K562 (cell line): ENCODE results near the gene VIM. TPM values are rescaled to one million over a fixed set of nuclear protein-coding genes. Genes with fewer than 3 reads are reported as not detected.

Experiments
- ATF7 ChIP-seq: fragments of 450-650 bp; IDR thresholded peaks from 2 replicates; pipeline ENCODE4 v1.7.1; 2014; ENCODE audit warnings: mild to moderate bottlenecking, moderate library complexity
- FOS ChIP-seq: IDR thresholded peaks from 3 replicates; pipeline ENCODE4 v1.6.1; 2011; ENCODE audit not compliant: insufficient read length; ENCODE audit errors: extremely low read depth
- FUS ChIP-seq: fragments of 200-400 bp; formaldehyde crosslinking; optimal IDR thresholded peaks from 2 replicates; pipeline ENCODE3; 2017; ENCODE audit warnings: low read depth, low read length
- GABPB1 ChIP-seq: sonication (generic); formaldehyde crosslinking; IDR thresholded peaks from 2 replicates; pipeline ENCODE4 v1.8.0; 2022; ENCODE audit warnings: mild to moderate bottlenecking, missing genetic modification reagents
- GTF2E2 ChIP-seq: fragments of 200-800 bp; sonication (Bioruptor generic); IDR thresholded peaks from 2 replicates; pipeline ENCODE4 v1.6.1; 2016; ENCODE audit warnings: missing genetic modification characterization, missing compliant biosample characterization
- HDGF ChIP-seq: fragments of 450-650 bp; IDR thresholded peaks from 2 replicates; pipeline ENCODE4 v1.6.1; 2016
- HMGXB4 ChIP-seq: sonication (generic); formaldehyde crosslinking; IDR thresholded peaks from 2 replicates; pipeline ENCODE4 v1.8.1; 2023; ENCODE audit warnings: mild to moderate bottlenecking, missing genetic modification reagents
- HOMEZ ChIP-seq: fragments of 250-450 bp; sonication (Bioruptor Pico); IDR thresholded peaks from 2 replicates; pipeline ENCODE4 v1.4.0; 2020; ENCODE audit warnings: mild to moderate bottlenecking, moderate library complexity
- KHSRP ChIP-seq: fragments of 450-650 bp; IDR thresholded peaks from 2 replicates; pipeline ENCODE4 v1.6.1; 2017
- KLF16 ChIP-seq: IDR thresholded peaks from 2 replicates; pipeline ENCODE4 v1.6.1; 2016; ENCODE audit warnings: antibody characterized with exemption
- LCOR ChIP-seq: sonication (generic); formaldehyde crosslinking; IDR thresholded peaks from 2 replicates; pipeline ENCODE4 v1.8.0; 2022; ENCODE audit warnings: mild to moderate bottlenecking, missing genetic modification reagents
- LEF1 ChIP-seq: fragments of 450-650 bp; IDR thresholded peaks from 2 replicates; pipeline ENCODE4 v1.6.1; 2016; ENCODE audit warnings: mild to moderate bottlenecking
- MECOM ChIP-seq: fragments of 250-450 bp; sonication (Bioruptor Pico); IDR thresholded peaks from 2 replicates; pipeline ENCODE4 v1.8.0; 2022; ENCODE audit warnings: inconsistent platforms
- MLLT1 ChIP-seq, 2 experiments: fragments of 450-650 bp; IDR thresholded peaks; 2 replicates each; pipeline ENCODE4 v1.6.1; 2016
- NBN ChIP-seq: fragments of 450-650 bp; IDR thresholded peaks from 2 replicates; pipeline ENCODE4 v1.6.1; 2016; ENCODE audit warnings: low read depth, mild to moderate bottlenecking
- NCOR1 ChIP-seq: fragments of 450-650 bp; IDR thresholded peaks from 2 replicates; pipeline ENCODE4 v1.6.1; 2016; ENCODE audit warnings: mild to moderate bottlenecking, moderate library complexity
- NFYB ChIP-seq: IDR thresholded peaks from 2 replicates; pipeline ENCODE4 v1.6.1; 2011; ENCODE audit warnings: mild to moderate bottlenecking, moderate library complexity; ENCODE audit not compliant: insufficient read length; ENCODE audit errors: extremely low read depth
- NONO ChIP-seq, 2 experiments: fragments of 200-400 bp in 1 of 2; fragments of 450-650 bp in 1 of 2; formaldehyde crosslinking in 1 of 2; IDR thresholded peaks; 2 replicates each; pipeline ENCODE4 v1.6.1; 2017; ENCODE audit warnings: low read depth in 2 of 2, mild to moderate bottlenecking in 2 of 2, moderate library complexity in 2 of 2, low read length in 1 of 2
- PHTF2 ChIP-seq: fragments of 250-450 bp; sonication (Bioruptor Pico); IDR thresholded peaks from 2 replicates; pipeline ENCODE4 v1.5.0; 2021; ENCODE audit warnings: mild to moderate bottlenecking
- POLR2A ChIP-seq: fragments of 450-650 bp; conservative IDR thresholded peaks from 2 replicates; pipeline ENCODE4 v1.6.1; 2016
- SUPT5H ChIP-seq: fragments of 450-650 bp; IDR thresholded peaks from 2 replicates; pipeline ENCODE4 v1.6.1; 2016
- TAF9B ChIP-seq: fragments of 450-650 bp; IDR thresholded peaks from 2 replicates; pipeline ENCODE4 v1.6.1; 2018; ENCODE audit warnings: mild to moderate bottlenecking; ENCODE audit not compliant: partially characterized antibody
- TFAM ChIP-seq: fragments of 250-450 bp; sonication (Bioruptor Pico); conservative IDR thresholded peaks from 2 replicates; pipeline ENCODE4 v1.5.0; 2021; ENCODE audit warnings: mild to moderate bottlenecking, moderate library complexity
- ZFX ChIP-seq: sonication (generic); formaldehyde crosslinking; IDR thresholded peaks from 2 replicates; pipeline ENCODE4 v1.8.0; 2022; ENCODE audit warnings: mild to moderate bottlenecking, missing genetic modification reagents, moderate library complexity
- ZHX1 ChIP-seq: fragments of 150-350 bp; conservative IDR thresholded peaks from 2 replicates; pipeline ENCODE4 v1.6.1; 2014; ENCODE audit warnings: low read length
- polyA plus RNA-seq, 8 experiments: library from polyadenylated mRNA; depleted of rRNA in 4 of 8; stranded (reverse) in 5 of 8; unstranded in 3 of 8; fragments of >200 nt; fragmentation: Nextera tagmentation in 2 of 8; fragmentation: Illumina TruSeq in 1 of 8; extraction: Ambion mirVana in 2 of 8; extraction: Trizol in 1 of 8; gene quantifications; 2 replicates each; pipeline versions ENCODE4 v1.2.1 to v1.2.3, GENCODE V29; 2011 to 2014; ENCODE audit warnings: inconsistent platforms in 1 of 8, missing spikeins in 1 of 8
- total RNA-seq, 7 experiments: library from RNA; depleted of rRNA in 6 of 7; stranded (reverse); fragments of >200 nt in 6 of 7; fragmentation: Illumina TruSeq in 2 of 7; extraction: Trizol in 2 of 7; gene quantifications; 2 replicates each; pipeline versions ENCODE4 v1.2.1 to v1.2.3, GENCODE V29; 2011 to 2021; ENCODE audit warnings: low replicate concordance in 1 of 7

The VIM gene
- total and polyA plus RNA-seq, 9 of the 15 experiments (the other 6 are each of a cell fraction or from before 2014, with no cell fraction given), result 86.0 to 621 (median 383) TPM

- TF ChIP-seq HOMEZ (no peak), FOS (no peak), POLR2A (peak; percentile 83), TAF9B (peak; percentile 19), MECOM (CRISPR knock-in tag) (no peak), KHSRP (no peak), ATF7 (no peak), LEF1 (no peak), ZHX1 (no peak), GABPB1 (CRISPR knock-in tag) (peak; percentile 6), HMGXB4 (0 out of 2 replicates have a peak, but pooled peaks have one; percentile 37), ZFX (no peak; the same call in 1 of the 2 replicates), FUS (peak; percentile 75), NCOR1 (peak; percentile 27; the same call in 1 of the 2 replicates), GTF2E2 (tag) (peak; percentile 65; the same call in 1 of the 2 replicates), NFYB (no peak), NBN (no peak), TFAM (CRISPR knock-in tag) (no peak), LCOR (peak; percentile 92; the same call in 1 of the 2 replicates), HDGF (no peak), PHTF2 (CRISPR knock-in tag) (no peak), KLF16 (no peak), SUPT5H (peak; percentile 81), MLLT1 (IDR thresholded peaks at IDR 0.05) (peak; percentile 70 to 79), NONO (IDR thresholded peaks at IDR 0.05; ENCODE audit: low read depth in 2 of 2, low read length in 1 of 2) (peak; percentile 58 to 90; a peak in 3 of 4 replicates)
Observed at GRCh38 chr10:17229016-17229716, 1.1 kb downstream of the VIM start (continued).
